GM21528 (cell line): Measurements from ENCODE around the gene RAB5A.
"Not testable (repeated sequence)": the region's sequence is repeated elsewhere in the genome, so short reads cannot be mapped to it uniquely, and the experiment has no call there.

Experiments
- ATAC-seq: cut with Tn5 transposase; IDR thresholded peaks from one replicate; pipeline ENCODE4 v1.9.1; 2021; ENCODE audit warnings: mild to moderate bottlenecking, moderate library complexity; ENCODE audit not compliant: unreplicated experiment, low FRiP score

Gene RAB5A

GRCh38 chr3:20022954-20023622, 76.2 kb downstream of the RAB5A start:
- no peak for ATAC-seq

- ATAC-seq = no peak
Observed at GRCh38 chr3:20023623-20024405, 76.9 kb downstream of the RAB5A start.

- no peak for ATAC-seq
Observed at GRCh38 chr3:20027136-20027535, 80.2 kb downstream of the RAB5A start.

GRCh38 chr3:20028905-20029331, 82.0 kb downstream of the RAB5A start:
- no peak for ATAC-seq

- not testable (repeated sequence) for ATAC-seq
Observed at GRCh38 chr3:20031939-20032338, 85.0 kb downstream of the RAB5A start.
